ENCODE measurements around the gene PLD6.

DNA sequence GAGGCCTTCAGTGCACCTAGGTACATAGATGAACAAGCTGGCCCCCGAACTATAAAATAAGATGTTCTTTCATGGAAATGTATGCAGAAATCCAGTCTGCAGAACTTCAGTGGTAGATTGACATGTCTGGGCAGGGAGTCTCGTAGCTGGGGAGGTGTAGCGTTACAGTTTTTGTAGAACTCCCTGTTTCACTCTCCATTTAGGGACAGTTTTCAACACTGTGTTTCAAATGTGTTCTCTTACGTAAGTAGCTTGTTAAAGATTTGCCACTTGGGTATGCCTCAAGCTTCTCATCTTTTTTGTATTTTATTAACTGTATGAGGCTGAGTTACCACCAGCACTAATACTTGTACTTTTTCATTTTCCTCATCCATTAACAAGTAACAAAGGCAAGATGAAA lies 46.6 kb downstream of the PLD6 start:
- TF ChIP-seq, protein P1, sequence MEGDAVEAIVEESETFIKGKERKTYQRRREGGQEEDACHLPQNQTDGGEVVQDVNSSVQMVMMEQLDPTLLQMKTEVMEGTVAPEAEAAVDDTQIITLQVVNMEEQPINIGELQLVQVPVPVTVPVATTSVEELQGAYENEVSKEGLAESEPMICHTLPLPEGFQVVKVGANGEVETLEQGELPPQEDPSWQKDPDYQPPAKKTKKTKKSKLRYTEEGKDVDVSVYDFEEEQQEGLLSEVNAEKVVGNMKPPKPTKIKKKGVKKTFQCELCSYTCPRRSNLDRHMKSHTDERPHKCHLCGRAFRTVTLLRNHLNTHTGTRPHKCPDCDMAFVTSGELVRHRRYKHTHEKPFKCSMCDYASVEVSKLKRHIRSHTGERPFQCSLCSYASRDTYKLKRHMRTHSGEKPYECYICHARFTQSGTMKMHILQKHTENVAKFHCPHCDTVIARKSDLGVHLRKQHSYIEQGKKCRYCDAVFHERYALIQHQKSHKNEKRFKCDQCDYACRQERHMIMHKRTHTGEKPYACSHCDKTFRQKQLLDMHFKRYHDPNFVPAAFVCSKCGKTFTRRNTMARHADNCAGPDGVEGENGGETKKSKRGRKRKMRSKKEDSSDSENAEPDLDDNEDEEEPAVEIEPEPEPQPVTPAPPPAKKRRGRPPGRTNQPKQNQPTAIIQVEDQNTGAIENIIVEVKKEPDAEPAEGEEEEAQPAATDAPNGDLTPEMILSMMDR (IDR thresholded peaks at IDR 0.05): no peak
- no peak for TF ChIP-seq SIN3A (IDR thresholded peaks at IDR 0.05; ENCODE audit: borderline replicate concordance, insufficient read depth, low read depth, low read length)
- TF ChIP-seq, protein P2, sequence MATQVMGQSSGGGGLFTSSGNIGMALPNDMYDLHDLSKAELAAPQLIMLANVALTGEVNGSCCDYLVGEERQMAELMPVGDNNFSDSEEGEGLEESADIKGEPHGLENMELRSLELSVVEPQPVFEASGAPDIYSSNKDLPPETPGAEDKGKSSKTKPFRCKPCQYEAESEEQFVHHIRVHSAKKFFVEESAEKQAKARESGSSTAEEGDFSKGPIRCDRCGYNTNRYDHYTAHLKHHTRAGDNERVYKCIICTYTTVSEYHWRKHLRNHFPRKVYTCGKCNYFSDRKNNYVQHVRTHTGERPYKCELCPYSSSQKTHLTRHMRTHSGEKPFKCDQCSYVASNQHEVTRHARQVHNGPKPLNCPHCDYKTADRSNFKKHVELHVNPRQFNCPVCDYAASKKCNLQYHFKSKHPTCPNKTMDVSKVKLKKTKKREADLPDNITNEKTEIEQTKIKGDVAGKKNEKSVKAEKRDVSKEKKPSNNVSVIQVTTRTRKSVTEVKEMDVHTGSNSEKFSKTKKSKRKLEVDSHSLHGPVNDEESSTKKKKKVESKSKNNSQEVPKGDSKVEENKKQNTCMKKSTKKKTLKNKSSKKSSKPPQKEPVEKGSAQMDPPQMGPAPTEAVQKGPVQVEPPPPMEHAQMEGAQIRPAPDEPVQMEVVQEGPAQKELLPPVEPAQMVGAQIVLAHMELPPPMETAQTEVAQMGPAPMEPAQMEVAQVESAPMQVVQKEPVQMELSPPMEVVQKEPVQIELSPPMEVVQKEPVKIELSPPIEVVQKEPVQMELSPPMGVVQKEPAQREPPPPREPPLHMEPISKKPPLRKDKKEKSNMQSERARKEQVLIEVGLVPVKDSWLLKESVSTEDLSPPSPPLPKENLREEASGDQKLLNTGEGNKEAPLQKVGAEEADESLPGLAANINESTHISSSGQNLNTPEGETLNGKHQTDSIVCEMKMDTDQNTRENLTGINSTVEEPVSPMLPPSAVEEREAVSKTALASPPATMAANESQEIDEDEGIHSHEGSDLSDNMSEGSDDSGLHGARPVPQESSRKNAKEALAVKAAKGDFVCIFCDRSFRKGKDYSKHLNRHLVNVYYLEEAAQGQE (IDR thresholded peaks at IDR 0.05; ENCODE audit: insufficient read depth in 1 of 2, low read depth in 2 of 2, low read length in 1 of 2): no peak
- no peak for TF ChIP-seq POLR2AphosphoS5 (IDR thresholded peaks at IDR 0.05; ENCODE audit: low read depth, low read length)
- TF ChIP-seq TCF7L2 (IDR thresholded peaks at IDR 0.05; ENCODE audit: low read depth, low read length): no peak
